Germinal center (tissue), 1 donor: ENCODE data around the gene MAK.
"Not testable (repeated sequence)": the region's sequence is repeated elsewhere in the genome, so short reads cannot be mapped to it uniquely, and the experiment has no call there.

ENCODE experiments used
- DNase-seq: peaks from one replicate; pipeline ENCODE4 v3.0.0; 2012; ENCODE audit warnings: mixed read lengths, low spot score

MAK gene

DNA sequence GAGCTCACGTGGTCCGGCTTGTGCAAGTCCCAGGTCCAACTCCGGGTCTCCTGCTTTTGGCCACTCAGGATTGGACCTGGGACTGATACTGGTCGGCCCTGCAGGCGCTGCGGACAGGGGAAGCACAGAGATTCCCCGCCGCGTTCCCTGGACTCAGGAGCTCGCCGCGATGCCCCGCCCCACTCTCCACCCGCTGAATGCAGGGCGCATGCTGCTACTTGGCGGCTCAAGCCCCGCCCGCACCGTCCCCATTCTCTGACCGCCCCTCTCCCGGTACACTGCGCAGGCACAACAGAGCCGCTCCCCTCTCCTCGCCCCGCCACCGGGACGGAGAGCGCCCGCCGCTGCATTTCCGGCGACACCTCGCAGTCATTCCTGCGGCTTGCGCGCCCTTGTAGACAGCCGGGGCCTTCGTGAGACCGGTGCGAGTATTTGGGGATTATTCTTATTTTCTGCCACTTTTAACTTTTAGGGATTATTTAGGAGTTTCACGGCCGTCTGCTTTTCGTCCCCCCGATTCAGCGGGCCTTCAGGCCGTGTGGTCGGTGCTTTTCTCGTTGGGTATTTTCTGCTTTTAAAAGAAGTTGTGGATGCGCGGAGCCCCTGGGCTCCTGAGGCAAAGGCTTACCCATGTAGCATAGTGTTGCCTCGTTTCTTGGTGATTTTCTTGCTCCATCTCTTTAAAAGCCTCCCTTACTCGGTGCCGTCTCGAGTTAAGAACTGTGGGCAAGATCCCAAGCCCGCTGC, 115.3 kb downstream of the MAK start, which contains the start of gene TMEM14C:
TMEM14C (plus strand) TSS at position 251 of the 747 bp plus-strand sequence. CDS start 1,544 bp downstream, outside the sequence.
- DNase-seq, result peak; percentile 93

- DNase-seq, result no peak
Measured at GRCh38 chr6:10722570-10722819, 115.8 kb downstream of the MAK start.

GRCh38 chr6:10721850-10722569, 116.3 kb downstream of the MAK start:
- no peak for DNase-seq

- not testable (repeated sequence) for DNase-seq
Measured at GRCh38 chr6:10720960-10721849, 117.1 kb downstream of the MAK start.

GRCh38 chr6:10720265-10720959, 117.9 kb downstream of the MAK start:
- DNase-seq, result peak; percentile 27

DNA sequence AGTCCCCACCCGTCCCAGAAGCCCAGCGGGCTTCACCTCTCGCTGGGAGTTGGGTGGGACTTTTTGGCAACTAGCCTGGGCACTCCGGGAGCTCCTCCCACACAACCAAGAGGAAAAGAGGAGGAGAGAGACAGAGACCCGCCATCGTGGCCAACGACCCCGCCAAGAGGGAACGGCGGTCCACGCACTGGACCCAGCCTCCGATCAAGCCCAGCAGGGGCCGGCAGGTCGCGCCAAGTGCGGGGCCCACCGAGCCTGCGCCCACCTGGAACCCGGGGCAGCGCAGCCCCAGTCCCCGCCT, 118.4 kb downstream of the MAK start:
- no peak for DNase-seq

DNA sequence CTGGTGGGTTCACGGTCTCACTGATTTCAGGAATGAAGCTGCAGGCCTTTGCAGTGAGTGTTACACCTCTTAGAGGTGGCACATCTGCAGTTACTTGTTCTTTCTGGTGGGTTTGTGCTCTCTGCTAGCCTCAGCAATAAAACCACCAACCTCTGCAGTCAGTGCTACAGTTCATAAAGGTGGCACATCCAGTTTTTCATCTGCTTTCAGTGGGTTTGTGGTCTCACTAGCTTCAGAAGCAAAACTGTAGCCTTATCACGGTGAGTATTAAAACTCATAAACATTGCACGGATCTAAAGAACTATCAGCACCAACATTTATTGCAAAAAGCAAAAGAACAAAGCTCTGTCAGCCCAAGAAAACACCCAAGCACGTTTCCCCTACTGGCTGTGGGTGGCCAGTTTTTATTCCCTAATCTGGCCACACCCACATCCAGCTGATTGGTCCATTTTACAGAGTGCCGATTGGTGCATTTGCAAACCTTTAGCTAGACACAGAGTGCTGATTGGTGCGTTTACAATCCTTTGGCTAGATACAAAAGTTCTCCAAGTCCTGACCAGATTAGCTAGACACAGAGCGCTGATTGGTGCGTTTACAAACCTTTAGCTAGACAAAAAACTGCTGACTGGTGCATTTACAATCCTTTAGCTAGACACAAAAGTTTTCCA, 118.9 kb downstream of the MAK start:
- no peak for DNase-seq

- DNase-seq, result no peak
Measured at GRCh38 chr6:10713962-10714361, 124.4 kb downstream of the MAK start.
